ENCODE data around the gene TAB2. TPM values are rescaled to one million over a fixed set of nuclear protein-coding genes. Genes with fewer than 3 reads are reported as not detected.

Gene TAB2
- total RNA-seq, 1 donor from 2014 or later: 98.8 TPM

GRCh38 chr6:149392093-149392492, 74.6 kb downstream of the TAB2 start:
- ATAC-seq (no peak), DNase-seq (ENCODE audit: low spot score) (no peak)
- intact Hi-C loops (cut with DNase I): no loop called here

DNA sequence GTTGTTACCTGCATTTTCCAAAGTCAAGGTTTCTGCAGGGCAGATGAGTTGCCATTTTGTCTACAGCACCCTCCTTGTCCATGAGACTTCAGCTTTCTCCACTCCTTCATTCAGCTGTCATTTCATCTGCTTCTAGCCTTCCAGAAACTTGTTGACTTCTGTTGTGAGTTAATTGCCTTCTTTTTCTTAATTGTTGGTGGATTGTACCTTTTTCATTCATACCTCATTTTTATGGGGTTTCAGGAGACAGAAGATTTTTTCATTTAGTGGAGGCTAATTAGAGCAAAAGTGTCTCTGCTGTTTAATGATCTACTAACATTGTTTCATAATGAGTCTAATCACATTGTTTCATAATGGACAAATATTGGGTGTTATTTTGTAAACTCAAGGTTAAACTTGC, 75.0 kb downstream of the TAB2 start:
- ATAC-seq: no peak
- intact Hi-C loops (cut with DNase I): no loop called here
- no peak for DNase-seq (ENCODE audit: low spot score)

- intact Hi-C loops (cut with DNase I): no loop called here
- no peak for ATAC-seq
- no peak for DNase-seq (ENCODE audit: low spot score)
Measured at GRCh38 chr6:149393002-149393679, 75.6 kb downstream of the TAB2 start.

GRCh38 chr6:149395185-149395584, 77.7 kb downstream of the TAB2 start:
- no peak for DNase-seq (ENCODE audit: low spot score)
- intact Hi-C loops (cut with DNase I): no loop called here
- ATAC-seq: no peak

DNA sequence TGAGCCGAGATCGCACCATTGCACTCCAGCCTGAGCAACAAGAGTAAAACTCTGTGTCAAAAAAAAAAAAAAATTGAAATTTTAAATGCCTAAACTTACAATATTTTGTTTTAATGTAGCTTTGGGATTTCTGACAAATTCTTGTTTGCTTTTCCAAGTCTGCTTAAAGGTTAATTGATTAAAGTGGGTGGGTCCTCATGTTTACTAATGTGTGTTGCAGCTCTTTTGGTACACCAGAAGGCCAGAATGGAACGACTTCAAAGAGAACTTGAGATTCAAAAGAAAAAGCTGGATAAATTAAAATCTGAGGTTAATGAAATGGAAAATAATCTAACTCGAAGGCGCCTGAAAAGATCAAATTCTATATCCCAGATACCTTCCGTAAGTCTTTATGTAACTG, 79.9 kb downstream of the TAB2 start:
- intact Hi-C loops (cut with DNase I): no loop called here
- ATAC-seq (no peak), DNase-seq (ENCODE audit: low spot score) (no peak)

DNA sequence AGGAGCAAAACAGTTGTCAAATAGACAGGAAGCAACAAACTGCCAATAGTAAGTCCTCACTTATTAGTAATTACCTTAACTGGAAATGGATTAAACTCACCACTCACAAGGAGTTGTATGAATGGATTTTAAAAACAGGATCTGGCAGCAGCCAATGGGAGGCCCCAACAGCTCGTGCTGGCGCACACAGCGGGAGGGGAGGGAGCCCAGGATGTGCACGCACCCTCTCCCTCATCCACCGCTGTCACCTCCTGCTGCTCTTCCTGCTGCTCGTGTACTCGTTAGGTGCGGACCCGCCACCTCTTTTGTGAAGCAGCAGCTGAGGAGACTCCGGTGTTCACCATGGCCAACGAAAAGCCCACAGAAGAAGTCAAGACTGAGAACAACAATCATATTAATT, 82.5 kb downstream of the TAB2 start, which contains the start of gene SUMO4:
Gene SUMO4 (plus strand): TSS at position 213 of the 400 bp plus-strand sequence. CDS start 130 bp downstream, at position 343.
- intact Hi-C loops (cut with DNase I): no loop called here
- no peak for ATAC-seq
- no peak for DNase-seq (ENCODE audit: low spot score)

DNA sequence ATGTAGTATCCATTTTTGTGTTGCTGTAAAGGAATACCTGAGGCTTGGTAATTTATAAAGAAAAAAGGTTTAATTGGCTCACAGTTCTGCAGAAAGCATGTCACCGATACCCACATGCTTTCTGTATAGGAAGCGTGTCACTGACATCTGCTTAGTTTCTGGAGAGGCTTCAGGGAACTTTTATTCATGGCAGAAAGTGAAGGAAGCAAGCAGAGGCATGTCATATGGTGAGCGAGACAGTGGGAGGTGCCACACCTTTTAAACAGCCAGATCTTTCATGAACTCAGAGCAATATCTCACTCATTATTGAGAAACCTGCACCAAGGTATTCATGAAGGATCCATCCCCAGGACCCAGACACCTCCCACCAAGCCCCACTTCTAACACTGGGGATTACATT, 86.0 kb downstream of the TAB2 start:
- DNase-seq (ENCODE audit: low spot score) (no peak), ATAC-seq (no peak)
- intact Hi-C loops (cut with DNase I): no loop called here

- intact Hi-C loops (cut with DNase I): no loop called here
- no peak for ATAC-seq
Measured at GRCh38 chr6:149405823-149406765, 88.6 kb downstream of the TAB2 start.

DNA sequence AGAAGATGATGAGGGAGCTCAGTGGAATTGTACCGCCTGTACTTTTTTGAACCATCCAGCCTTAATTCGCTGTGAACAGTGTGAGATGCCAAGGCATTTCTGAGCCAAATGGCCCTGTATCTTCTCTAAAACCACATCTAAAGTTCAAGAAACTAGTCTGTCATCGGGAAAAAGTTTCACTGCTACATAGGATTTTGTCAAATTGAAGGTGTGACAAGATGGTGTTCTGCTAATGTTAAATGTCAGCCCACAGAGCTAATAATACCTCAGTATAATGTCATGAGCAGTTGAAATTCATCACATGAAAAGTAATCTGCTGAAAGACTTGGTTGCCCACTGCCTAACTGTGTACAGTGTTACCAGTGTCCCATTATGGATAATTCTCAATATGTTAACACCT, 92.1 kb downstream of the TAB2 start:
- intact Hi-C loops (cut with DNase I): no loop called here
- DNase-seq (ENCODE audit: low spot score): no peak
- ATAC-seq: no peak

More at GRCh38 chr6:149405823-149406765, 88.6 kb downstream of the TAB2 start:
- DNase-seq (ENCODE audit: low spot score): no peak

DNA sequence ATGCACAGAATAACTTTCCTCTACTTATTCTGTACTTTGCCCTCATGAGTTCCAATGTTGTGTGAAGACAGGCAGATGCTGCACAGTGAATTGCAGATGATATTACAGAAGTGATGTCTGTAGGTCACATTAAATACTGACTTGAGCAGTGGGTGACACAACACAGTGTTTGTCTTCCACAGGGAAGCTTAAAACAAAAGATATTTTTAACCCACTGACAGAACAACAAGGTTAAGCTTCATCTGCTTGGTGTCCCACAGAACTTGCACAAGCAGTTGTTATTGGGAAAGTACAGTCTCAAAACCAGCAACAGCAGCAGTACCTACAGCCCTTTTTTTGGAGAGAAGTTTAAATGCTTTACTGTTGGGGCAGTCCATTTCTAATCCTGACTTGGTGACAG, 93.0 kb downstream of the TAB2 start:
- no peak for DNase-seq (ENCODE audit: low spot score)
- intact Hi-C loops (cut with DNase I): no loop called here
- ATAC-seq: no peak

DNA sequence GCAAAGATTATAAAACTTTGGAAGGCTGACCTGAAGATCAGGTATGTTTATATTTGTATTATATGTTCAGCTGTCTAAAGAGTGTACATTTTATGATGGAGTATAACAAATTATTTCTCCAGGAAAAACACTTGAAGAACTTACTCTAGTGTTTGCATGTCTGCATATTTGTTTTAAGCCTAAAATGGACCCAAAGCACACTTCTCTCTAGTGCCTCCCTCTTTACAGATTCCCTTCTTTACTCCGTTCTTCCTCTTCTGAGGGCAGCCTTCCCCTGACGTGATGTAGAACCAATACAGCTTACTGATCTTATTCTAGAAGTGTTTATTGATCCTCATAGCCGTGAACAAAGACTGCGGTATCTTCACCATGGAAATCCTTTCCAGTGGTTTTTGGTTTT, 96.5 kb downstream of the TAB2 start:
- ATAC-seq (no peak), DNase-seq (ENCODE audit: low spot score) (no peak)
- intact Hi-C loops (cut with DNase I): no loop called here

DNA sequence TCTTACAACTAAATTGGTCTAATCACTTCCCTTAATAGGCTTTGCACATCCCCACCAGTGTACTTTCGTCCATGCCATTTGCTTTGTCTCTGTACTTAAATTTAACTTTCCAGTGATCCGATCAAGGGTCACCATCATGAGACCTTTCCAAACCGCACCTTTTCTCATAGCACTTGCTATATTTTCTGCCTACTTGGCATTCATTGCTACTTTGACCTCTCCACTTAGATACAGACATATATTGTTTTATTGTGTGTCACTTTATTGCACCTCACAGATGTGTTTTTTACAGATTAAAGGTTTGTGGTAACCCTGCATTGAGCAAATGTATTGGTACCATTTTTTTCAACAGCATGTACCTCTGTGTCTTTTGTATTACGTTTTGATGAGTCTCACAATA, 97.3 kb downstream of the TAB2 start:
- DNase-seq (ENCODE audit: low spot score): no peak
- no peak for ATAC-seq
- intact Hi-C loops (cut with DNase I): no loop called here

DNA sequence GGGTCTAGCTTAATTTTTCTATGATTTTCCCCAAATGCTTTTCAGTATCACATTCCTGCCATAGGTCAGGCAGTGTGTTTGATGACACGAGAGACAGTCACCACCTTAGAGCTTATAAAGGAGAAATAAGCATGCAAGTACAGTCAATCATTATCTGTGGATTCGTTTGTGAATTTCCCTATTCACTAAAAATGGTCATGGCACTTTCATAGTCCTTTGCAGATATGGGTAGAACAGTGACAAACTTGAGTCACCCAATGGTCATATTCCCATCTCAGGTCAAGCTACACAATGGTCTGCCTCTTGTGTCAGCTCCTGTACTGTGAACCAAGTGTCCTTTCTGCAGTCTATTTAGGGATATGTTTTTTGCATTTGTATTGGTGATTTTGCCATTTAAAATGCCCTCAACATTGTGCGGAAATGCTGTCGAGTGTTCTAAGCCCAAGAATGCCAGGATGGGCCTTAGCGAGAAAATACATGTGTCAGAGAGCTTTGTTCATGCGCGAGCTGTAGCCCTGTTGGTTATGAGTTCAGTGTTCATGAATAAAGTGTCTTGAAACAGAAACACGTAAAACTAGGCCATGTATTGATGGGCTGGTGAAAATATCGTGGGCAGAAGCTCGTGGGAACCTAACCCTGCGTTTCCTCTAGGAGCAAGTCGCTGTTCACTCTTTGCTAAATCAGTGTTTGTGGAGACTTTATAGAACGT, 102.3 kb downstream of the TAB2 start:
- intact Hi-C loops (cut with DNase I): no loop called here
- ATAC-seq (no peak), DNase-seq (ENCODE audit: low spot score) (no peak)

- intact Hi-C loops (cut with DNase I): no loop called here
- DNase-seq (ENCODE audit: low spot score) (no peak), ATAC-seq (no peak)
Measured at GRCh38 chr6:149421132-149421531, 103.6 kb downstream of the TAB2 start.

DNA sequence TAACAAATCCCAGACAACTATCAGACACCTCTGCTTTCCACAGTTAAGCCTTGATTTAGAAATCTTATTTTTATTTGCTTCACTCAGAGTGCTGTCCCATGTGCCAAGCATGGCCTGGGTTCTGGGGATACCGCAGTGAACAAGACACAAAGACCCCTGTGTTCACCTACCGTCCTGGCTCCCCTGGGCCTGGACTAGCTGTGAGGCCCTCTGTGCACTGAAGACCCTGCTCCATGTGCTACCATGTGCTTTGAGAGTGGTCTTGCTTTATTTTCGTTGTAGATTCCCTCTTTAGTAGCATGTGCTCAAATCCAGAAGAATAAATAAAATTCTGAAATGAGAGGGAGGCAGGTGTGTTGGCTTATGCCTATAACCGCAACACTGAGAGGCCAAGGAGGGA, 105.1 kb downstream of the TAB2 start:
- ATAC-seq (no peak), DNase-seq (ENCODE audit: low spot score) (no peak)
- intact Hi-C loops (cut with DNase I): no loop called here

- ATAC-seq (no peak), DNase-seq (ENCODE audit: low spot score) (no peak)
- intact Hi-C loops (cut with DNase I): no loop called here
Measured at GRCh38 chr6:149423964-149424440, 106.5 kb downstream of the TAB2 start.

DNA sequence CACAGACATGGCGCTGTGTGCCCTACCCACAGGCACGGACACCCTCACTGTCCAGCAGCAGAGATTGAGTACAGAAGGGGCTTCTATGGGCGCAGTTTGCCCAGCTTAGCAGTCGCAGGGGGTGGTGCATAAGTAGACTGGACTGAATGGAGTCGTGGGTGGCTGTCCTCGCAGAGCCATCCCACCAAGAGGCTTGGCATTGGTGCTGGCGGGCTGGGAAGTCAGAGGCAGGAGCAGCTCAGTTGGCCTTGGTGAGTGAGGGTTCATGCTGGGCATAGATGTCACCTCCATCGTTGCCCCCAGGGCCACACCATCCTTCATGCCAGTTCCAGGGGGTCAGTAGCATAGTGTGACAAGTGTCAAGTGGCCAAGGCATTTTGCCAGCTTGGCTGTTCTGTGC, 107.7 kb downstream of the TAB2 start:
- no peak for DNase-seq (ENCODE audit: low spot score)
- ATAC-seq: no peak
- intact Hi-C loops (cut with DNase I): no loop called here

GRCh38 chr6:149425754-149426153, 108.2 kb downstream of the TAB2 start:
- intact Hi-C loops (cut with DNase I): no loop called here
- DNase-seq (ENCODE audit: low spot score) (no peak), ATAC-seq (no peak)

DNA sequence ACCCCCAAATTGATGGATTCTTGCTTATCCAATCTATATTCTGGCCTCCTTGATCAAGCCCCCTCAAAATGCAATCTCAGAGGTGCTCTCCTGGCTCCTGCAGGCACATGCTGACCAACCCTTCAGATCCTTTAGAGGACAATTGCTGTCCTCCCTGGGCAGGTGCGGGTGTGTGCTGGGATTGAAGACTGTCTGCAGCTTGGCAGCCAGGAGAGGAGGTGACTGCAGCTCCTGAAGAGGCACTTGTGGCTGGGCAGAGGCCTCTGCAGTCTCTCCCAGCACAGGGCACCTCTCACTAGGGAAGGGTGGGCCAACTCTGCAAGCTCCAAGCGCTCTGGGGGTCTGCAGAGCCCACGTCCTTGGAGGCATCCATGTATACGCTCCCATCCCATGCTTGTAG, 111.1 kb downstream of the TAB2 start:
- intact Hi-C loops (cut with DNase I): no loop called here
- ATAC-seq: no peak
- no peak for DNase-seq (ENCODE audit: low spot score)
